HG03520 (cell line): ENCODE measurements around the gene CFAP46.

Experiments
- ATAC-seq: cut with Tn5 transposase; IDR thresholded peaks from one replicate; pipeline ENCODE4 v1.9.1; 2021; ENCODE audit warnings: mild to moderate bottlenecking, moderate library complexity; ENCODE audit not compliant: unreplicated experiment

CFAP46 gene

GRCh38 chr10:132946806-132947546 lies 4.6 kb upstream of the CFAP46 start:
- ATAC-seq: no peak

- ATAC-seq: no peak
Observed at GRCh38 chr10:132946311-132946710, 3.9 kb upstream of the CFAP46 start.

GRCh38 chr10:132945894-132946255 lies 3.5 kb upstream of the CFAP46 start:
- no peak for ATAC-seq

GRCh38 chr10:132945125-132945893 lies 2.9 kb upstream of the CFAP46 start:
- ATAC-seq: no peak

GRCh38 chr10:132944510-132944909 lies 2.1 kb upstream of the CFAP46 start:
- no peak for ATAC-seq

- ATAC-seq: no peak
Observed at GRCh38 chr10:132943791-132944404, 1.5 kb upstream of the CFAP46 start.

GRCh38 chr10:132943058-132943790 lies 854 bp upstream of the CFAP46 start:
- no peak for ATAC-seq

GRCh38 chr10:132941640-132942051 lies 724 bp downstream of the CFAP46 start:
- no peak for ATAC-seq

- no peak for ATAC-seq
Observed at GRCh38 chr10:132940791-132941465, 1.4 kb downstream of the CFAP46 start.

GRCh38 chr10:132939957-132940790 lies 2.2 kb downstream of the CFAP46 start:
- ATAC-seq: peak; percentile 62

GRCh38 chr10:132939378-132939955 lies 2.9 kb downstream of the CFAP46 start:
- no peak for ATAC-seq

GRCh38 chr10:132938472-132939339 lies 3.7 kb downstream of the CFAP46 start:
- no peak for ATAC-seq

GRCh38 chr10:132937861-132938260 lies 4.5 kb downstream of the CFAP46 start:
- no peak for ATAC-seq

GRCh38 chr10:132934953-132935352 lies 7.4 kb downstream of the CFAP46 start:
- no peak for ATAC-seq

GRCh38 chr10:132933308-132934042 lies 8.9 kb downstream of the CFAP46 start:
- no peak for ATAC-seq

GRCh38 chr10:132932461-132933307 lies 9.7 kb downstream of the CFAP46 start:
- no peak for ATAC-seq
